CD4-positive, alpha-beta T cell treated with Interferon alpha-2 for 1 hour (primary cell): ENCODE data around the gene PIP5KL1.
A peak's percentile ranks its signal among the peaks of the same experiment; 100 is the strongest.

Source experiments
- DNase-seq, 2 donors: peaks; one replicate each; pipeline ENCODE4 v3.0.0-alpha.2; 2020 to 2022

PIP5KL1 gene

DNA sequence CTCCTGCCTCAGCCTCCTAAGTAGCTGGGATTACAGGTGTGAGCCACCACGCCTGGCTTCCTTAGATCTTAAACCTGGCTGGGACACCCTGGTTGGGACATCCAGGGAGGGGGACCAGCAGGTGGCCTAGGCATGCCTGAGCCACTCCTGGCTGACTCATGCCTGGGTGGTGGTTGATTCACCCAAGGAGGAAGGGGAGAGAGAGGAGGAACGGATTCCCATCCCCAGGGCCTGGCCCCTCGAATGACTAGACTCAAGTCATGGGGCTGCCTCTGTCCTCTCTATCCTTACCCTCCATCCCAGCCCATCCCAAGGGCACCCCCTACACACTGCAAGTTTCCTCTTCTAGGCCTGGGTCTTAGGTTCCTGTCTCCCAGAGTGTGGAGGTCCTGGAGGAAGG, 37.5 kb upstream of the PIP5KL1 start:
- DNase-seq = no peak

DNA sequence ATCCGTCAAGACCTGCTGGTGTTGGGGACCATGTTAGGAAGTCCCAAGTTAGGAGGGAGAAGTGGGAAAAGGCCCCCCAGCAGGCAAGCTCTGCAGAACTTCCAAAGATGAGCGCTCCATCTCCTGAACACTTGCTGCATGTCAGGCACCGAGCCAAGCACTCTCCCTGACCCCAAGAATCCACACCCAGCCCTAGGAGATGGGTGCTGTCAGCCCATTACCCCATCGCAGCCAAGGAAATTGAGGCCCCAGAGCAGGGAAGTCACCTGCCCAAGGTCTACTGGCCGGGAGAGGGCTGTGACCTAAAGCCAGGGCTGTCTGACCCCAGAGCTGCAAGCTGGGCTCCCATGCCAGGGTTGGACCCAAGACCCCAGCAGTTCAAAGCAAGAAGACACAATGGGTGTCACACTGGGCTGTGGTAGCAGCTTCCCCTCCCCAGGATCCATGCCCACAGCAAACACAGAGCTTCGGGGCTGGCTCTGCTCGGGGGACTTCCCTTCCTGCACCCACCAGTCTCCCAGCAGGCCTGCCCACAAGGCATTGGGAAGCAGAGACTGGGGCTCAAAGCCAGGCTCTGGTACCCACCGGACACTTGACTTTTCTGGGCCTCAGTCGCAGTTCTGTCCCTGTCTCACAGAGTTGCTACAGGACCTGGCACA, 36.7 kb upstream of the PIP5KL1 start:
- DNase-seq = no peak

DNA sequence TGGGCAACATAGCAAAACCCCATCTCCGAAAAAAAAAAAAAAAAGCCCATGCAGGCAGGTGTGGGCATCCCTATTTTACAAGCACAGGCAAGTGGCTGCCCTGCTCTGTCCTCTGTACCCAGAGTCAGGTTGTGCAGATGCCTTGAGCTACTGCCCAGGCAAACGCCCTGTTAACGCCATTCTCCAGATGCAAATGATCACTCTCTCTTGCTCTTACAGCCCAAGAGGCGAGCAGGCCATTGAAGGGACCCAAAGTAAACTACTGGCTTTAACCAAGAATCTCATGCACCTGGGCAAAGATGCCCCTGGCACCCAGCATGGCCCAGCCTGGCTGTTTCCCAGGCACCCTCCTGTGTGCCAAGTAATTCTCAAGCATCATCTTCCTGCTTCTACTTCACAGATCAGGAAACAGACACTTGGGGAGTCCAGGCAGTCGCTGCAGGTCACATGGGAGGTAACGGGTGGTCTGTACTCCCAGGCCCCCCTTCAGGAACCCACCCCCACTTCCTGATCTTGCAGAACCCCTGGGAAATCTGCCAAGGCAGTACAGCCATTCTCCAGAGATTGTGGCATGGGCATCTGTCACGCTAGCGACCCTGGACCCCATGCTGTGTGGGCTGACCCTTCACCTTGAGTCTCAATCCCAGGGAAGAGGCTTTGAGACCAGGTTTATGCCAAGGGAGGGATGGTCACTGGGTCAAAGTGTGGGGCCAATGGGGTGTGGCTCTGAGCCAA, 36.0 kb upstream of the PIP5KL1 start:
- DNase-seq = no peak

DNA sequence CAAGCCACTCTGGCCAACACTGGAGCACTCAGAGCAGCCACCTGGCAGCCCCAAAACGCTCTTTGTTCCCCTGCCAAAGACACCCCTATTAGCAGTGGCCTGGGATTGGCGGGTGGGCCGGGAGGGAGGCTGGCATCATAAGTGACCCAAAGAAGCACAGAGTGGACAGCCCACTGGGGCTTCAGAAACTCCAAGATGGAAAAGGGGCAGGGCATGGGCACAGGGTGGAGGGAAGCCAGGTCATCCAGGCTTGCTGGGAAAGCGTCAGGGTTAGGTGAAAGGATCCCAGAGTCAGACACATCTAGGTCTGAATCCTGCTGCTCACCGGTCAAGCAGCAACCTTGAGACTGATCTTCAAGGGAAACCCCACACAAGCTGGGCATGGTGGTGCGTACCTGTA, 35.4 kb upstream of the PIP5KL1 start:
- no peak for DNase-seq

DNA sequence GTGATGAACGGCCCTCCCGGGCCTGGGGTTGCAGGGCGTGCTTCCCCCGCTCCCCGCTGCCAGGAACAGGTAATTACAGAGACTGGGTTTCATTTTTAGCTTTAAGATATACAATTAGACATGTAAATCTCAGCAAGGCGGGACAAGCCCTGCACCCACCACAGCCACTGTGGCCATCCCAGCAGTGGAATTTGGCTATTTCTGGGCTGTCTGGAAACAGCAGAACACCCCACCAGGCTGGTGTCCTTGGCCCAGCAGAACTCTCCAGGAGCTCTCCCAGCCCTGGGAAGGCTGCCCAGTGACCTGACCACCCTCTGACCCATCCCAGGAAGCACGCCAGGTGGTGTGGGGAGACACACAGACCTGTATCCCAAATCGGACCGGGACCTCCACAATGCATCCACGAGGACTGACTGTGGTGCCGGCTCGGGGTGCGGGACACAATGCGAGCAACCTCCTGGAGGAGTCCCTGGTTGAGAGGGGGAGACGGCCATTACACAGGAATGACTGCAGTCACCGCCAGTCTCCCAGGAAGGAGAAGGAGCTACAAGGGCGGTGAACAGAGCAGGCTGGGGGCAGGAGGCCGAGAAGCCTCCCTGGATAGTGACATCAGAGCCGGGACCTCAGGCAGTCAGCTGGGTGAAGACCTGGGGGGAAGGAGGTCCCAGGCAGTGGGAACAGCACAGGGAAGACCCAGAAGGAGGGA, 32.9 kb upstream of the PIP5KL1 start:
- DNase-seq = no peak

GRCh38 chr9:127963041-127963358, 32.4 kb upstream of the PIP5KL1 start:
- no peak for DNase-seq

- no peak for DNase-seq
Measured at GRCh38 chr9:127962278-127962677, 31.7 kb upstream of the PIP5KL1 start.

- DNase-seq = no peak
Measured at GRCh38 chr9:127961613-127962155, 31.1 kb upstream of the PIP5KL1 start.

DNA sequence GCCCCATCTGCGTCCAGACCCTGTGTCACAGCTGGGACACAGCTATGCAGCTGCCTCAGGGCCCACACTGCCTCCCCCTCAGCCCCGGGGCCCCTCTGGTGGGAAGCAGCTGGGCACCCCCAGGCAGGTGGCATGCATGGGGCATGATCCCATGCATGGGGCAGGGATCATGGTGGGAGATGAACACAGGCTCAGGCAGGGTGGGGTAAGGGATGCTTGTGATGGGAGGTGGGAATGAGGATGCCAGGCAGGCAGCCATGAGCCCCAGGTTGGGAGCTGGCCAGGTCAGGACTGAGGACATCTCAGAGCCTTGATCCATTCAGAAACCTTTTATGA, 30.5 kb upstream of the PIP5KL1 start:
- DNase-seq = no peak

- DNase-seq = no peak
Measured at GRCh38 chr9:127960410-127961154, 30.0 kb upstream of the PIP5KL1 start.

- no peak for DNase-seq
Measured at GRCh38 chr9:127959841-127960409, 29.3 kb upstream of the PIP5KL1 start.

GRCh38 chr9:127959398-127959797, 28.8 kb upstream of the PIP5KL1 start:
- DNase-seq = no peak

- no peak for DNase-seq
Measured at GRCh38 chr9:127958728-127959127, 28.2 kb upstream of the PIP5KL1 start.

- peak; percentile 72 to 81 for DNase-seq
Measured at GRCh38 chr9:127955294-127956015, 24.9 kb upstream of the PIP5KL1 start.

DNA sequence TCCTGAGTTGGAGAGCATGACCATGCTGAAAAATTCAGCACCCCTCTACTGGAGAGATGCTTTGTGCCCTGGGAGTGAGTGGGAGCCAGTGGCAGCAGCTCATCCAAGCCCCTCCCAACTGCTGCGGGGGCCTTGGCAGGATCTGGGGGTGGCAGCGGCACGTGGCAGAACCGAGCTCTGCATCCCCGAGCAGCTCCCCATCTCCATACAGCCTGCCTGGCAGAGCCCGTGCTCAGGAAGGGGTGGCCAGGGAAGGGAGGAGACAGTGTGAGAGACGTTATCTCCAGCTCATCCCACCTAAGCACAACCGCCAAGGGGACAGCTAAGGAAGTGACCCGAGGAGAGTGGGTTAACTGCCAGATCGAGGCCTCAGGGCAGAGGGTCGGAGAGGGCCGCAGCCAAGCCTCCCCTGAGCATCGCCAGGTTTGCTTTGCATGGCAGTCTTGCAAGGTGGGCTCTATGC, 24.3 kb upstream of the PIP5KL1 start:
- DNase-seq = no peak

- DNase-seq = no peak
Measured at GRCh38 chr9:127953768-127954505, 23.4 kb upstream of the PIP5KL1 start.

GRCh38 chr9:127953154-127953553, 22.6 kb upstream of the PIP5KL1 start:
- DNase-seq = no peak

GRCh38 chr9:127950513-127951289, 20.1 kb upstream of the PIP5KL1 start:
- DNase-seq = no peak

- no peak for DNase-seq
Measured at GRCh38 chr9:127949827-127950512, 19.4 kb upstream of the PIP5KL1 start.
